ENCODE results near the gene TRPV2.

Gene TRPV2

GRCh38 chr17:16453493-16453851 is 38.1 kb downstream of the TRPV2 start:
- TF ChIP-seq POLR2A (IDR thresholded peaks at IDR 0.05; ENCODE audit: low read length) (no peak), GATA1 (IDR thresholded peaks at IDR 0.05; ENCODE audit: low read depth, low read length) (no peak)
- DNase-seq = no peak

GRCh38 chr17:16455997-16456741 is 40.8 kb downstream of the TRPV2 start:
- no peak for DNase-seq
- no peak for TF ChIP-seq GATA1 (IDR thresholded peaks at IDR 0.05; ENCODE audit: low read depth, low read length)
- TF ChIP-seq POLR2A (IDR thresholded peaks at IDR 0.05; ENCODE audit: low read length) = no peak

DNA sequence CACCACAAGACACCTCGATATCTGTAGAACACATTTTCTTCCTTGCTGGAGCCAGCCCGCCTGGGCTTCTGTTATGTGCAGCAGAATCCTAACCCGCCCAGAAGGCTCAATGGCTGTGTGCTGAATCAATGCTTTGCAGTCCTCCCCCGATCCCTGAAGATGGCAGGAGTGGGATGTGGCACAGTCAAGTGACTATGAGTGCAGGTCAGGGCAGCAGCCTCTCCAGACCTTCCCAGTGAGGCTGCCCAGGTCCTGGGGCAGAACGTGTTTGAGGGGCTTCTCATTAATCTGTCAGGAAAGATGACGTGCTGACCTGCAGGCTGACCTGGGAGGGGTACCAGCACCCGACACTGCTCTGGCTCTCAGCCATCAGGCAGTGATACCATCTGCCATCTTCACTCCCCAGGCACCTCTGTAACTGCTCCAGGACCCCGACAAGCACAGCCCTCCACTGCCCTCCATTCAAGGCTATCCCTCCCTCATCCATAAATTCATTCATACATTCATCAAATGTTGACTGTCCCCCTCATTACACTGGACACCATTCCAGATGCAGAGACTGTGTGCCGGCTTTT is 41.5 kb downstream of the TRPV2 start:
- peak in 1 of 2 experiments; percentile 30 for DNase-seq
- TF ChIP-seq GATA1 (IDR thresholded peaks at IDR 0.05; ENCODE audit: low read depth, low read length) = no peak
- TF ChIP-seq POLR2A (IDR thresholded peaks at IDR 0.05; ENCODE audit: low read length) = no peak

GRCh38 chr17:16459271-16459670 is 43.9 kb downstream of the TRPV2 start:
- no peak for DNase-seq
- TF ChIP-seq GATA1 (IDR thresholded peaks at IDR 0.05; ENCODE audit: low read depth, low read length) = no peak
- no peak for TF ChIP-seq POLR2A (IDR thresholded peaks at IDR 0.05; ENCODE audit: low read length)

- TF ChIP-seq POLR2A (IDR thresholded peaks at IDR 0.05; ENCODE audit: low read length) (no peak), GATA1 (IDR thresholded peaks at IDR 0.05; ENCODE audit: low read depth, low read length) (no peak)
- no peak for DNase-seq
These were observed 44.6 kb downstream of the TRPV2 start for GRCh38 chr17:16459855-16460550.

DNA sequence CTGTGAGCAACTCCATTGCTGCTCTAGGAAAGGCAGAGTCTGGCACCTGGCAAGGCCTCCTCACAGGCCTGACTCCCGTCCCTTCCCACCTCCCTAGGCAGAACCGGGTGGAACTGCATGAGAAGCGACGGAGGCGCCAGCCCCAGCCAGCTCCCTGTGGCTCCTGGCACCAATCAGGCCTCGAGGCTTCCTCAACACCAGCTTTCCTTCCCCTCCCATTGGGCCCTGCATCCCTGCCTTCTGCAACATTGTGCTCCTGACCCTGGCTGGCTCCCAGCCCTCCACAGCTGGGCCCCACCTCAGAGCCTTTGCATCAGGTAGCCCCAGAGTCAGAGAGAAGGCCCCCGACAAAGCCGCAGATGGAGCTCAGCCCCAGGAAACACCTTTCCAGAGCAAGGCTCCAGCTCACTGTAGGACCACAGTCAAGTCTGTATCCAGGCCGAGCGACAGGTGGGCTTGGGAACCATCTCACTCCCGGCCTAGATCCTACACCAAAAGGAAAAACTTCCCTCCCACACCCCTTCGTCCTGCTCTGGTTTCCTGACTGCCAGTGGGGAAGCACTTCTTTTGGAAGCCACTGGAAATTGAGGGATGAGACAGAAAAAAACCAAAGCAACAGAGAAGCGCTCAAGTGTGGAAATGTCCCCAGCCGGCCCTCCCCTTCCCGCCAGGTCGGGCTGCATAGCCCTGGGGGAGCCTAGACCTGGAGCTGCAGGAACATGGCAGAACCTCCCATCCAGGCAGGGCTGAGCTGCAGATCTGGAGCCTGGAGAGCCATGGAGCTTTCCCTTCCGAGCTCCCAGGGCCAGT is 45.6 kb downstream of the TRPV2 start:
- DNase-seq = no peak
- TF ChIP-seq POLR2A (IDR thresholded peaks at IDR 0.05; ENCODE audit: low read length) (no peak), GATA1 (IDR thresholded peaks at IDR 0.05; ENCODE audit: low read depth, low read length) (no peak)

DNA sequence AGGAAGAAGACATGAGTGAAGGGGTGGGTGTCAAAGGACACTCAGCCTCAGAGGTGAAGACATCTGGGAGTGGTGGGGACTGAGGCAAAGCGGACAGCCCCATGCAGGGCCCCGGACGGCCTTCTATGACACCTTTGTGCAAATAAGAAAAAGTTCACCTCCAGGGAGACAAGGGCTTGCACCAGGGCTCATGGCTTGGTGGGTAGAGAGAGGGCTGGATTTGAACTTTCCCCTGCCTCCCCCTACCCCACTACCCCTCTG is 46.2 kb downstream of the TRPV2 start:
- TF ChIP-seq POLR2A (IDR thresholded peaks at IDR 0.05; ENCODE audit: low read length) (no peak), GATA1 (IDR thresholded peaks at IDR 0.05; ENCODE audit: low read depth, low read length) (no peak)
- DNase-seq = no peak

DNA sequence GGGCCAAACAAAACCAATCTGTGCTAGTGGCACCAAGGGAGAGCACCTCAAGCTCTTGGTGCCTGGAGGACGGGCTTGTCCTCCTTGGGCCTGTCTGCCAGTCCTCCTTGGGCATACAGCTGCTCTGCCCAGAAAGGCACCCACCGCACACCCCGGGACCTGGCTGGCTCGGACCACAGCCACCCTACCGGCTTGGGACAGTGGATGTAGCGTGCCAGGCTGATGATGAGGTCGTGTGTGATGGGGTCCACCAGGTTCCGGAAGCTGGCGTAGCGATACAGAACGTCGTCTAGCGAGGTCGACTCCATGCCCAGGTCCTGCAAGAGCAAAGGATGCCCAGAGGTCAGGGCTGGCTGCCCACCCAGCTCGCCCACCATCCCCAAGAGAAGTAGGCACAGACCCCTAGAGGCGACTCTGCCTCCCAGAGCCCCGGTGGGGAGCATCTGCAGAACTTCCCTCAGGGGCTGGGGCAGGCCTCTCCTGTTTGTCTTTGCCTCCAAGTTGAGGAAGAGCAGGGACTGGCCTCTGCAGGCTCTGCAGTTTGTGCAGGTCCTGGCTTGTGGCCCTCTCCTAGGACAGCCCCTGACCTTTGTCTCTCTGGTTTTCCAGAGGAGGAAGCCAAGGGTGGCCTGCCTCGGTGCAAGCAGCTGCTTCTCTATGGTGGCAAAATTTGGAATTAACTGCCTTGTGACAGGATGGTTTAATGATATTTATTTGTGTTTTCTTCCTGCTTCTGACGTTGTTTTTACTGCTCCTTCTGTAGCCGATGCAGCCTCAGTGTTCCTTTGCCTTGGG is 46.9 kb downstream of the TRPV2 start:
- no peak for DNase-seq
- no peak for TF ChIP-seq POLR2A (IDR thresholded peaks at IDR 0.05; ENCODE audit: low read length)
- TF ChIP-seq GATA1 (IDR thresholded peaks at IDR 0.05; ENCODE audit: low read depth, low read length) = no peak

- peak; percentile 43 to 53 for DNase-seq
- TF ChIP-seq POLR2A (IDR thresholded peaks at IDR 0.05; ENCODE audit: low read length) = no peak
- TF ChIP-seq GATA1 (IDR thresholded peaks at IDR 0.05; ENCODE audit: low read depth, low read length) = no peak
These were observed 48.3 kb downstream of the TRPV2 start for GRCh38 chr17:16463358-16464302.

GRCh38 chr17:16464303-16465051 is 49.1 kb downstream of the TRPV2 start:
- TF ChIP-seq POLR2A (IDR thresholded peaks at IDR 0.05; ENCODE audit: low read length) (no peak), GATA1 (IDR thresholded peaks at IDR 0.05; ENCODE audit: low read depth, low read length) (no peak)
- DNase-seq = no peak

DNA sequence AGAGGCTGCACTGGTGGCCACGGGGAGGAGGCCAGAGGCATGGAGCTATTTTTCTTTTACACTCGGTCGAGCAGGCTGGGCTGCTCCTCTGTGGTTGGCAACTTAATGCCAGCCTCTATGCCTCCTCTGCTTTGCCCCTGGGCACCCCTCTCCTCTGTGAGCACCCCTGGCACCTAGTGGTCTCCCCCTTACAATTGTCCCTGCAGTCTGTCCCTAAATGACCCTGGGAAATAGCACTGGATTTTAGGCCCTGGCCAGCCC is 49.6 kb downstream of the TRPV2 start:
- no peak for DNase-seq
- TF ChIP-seq POLR2A (IDR thresholded peaks at IDR 0.05; ENCODE audit: low read length) (no peak), GATA1 (IDR thresholded peaks at IDR 0.05; ENCODE audit: low read depth, low read length) (no peak)

DNA sequence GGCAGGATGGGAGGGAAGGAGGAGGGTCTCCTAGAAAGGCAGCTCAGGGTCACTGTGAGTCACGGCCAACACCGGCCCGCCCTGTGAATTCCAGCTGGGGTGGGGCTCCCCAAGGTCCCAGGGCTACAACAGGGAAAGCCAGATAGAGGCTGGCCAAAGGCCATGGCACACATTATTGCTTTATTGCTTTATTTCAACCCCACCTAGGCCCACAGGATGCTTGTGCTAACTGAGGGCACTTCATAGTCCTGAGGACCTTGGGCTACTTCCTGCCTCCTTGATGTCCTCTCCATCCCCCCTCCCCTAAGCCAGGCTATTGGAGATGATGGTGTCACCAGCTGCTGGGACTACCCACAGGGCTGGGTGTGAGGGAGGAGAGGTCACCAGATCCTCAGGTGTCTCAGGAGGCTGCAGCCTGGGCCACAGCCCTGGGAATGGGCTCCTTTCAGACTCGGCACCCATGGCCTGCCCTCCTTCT is 50.5 kb downstream of the TRPV2 start:
- DNase-seq = no peak
- no peak for TF ChIP-seq GATA1 (IDR thresholded peaks at IDR 0.05; ENCODE audit: low read depth, low read length)
- no peak for TF ChIP-seq POLR2A (IDR thresholded peaks at IDR 0.05; ENCODE audit: low read length)
